Neural cell (in vitro differentiated cells): ENCODE data around the gene MB21D2.

ENCODE experiments used
- CTCF ChIP-seq: fragments of 450-650 bp; IDR thresholded peaks from 2 replicates; pipeline ENCODE4 v1.5.1; 2014; ENCODE audit warnings: antibody characterized with exemption, mild to moderate bottlenecking, moderate library complexity; ENCODE audit not compliant: poor library complexity, severe bottlenecking
- EP300 ChIP-seq: fragments of 450-650 bp; conservative IDR thresholded peaks from 2 replicates; pipeline ENCODE4 v1.6.1; 2014; ENCODE audit warnings: antibody characterized with exemption, mild to moderate bottlenecking, moderate library complexity; ENCODE audit not compliant: poor library complexity, severe bottlenecking
- EZH2 ChIP-seq: fragments of 200-600, 300-800 bp; shearing (Covaris generic), sonication (generic); IDR thresholded peaks from 2 replicates; pipeline ENCODE4 v1.6.1; 2014; ENCODE audit warnings: antibody characterized with exemption, low read length, borderline replicate concordance, mild to moderate bottlenecking; ENCODE audit not compliant: insufficient read depth, poor library complexity, severe bottlenecking
- POLR2AphosphoS5 ChIP-seq: IDR thresholded peaks from 2 replicates; pipeline ENCODE4 v1.6.1; 2012
- RAD21 ChIP-seq: fragments of 450-650 bp; conservative IDR thresholded peaks from 2 replicates; pipeline ENCODE4 v1.6.1; 2014; ENCODE audit warnings: antibody characterized with exemption, mild to moderate bottlenecking, moderate library complexity
- REST ChIP-seq: IDR thresholded peaks from 2 replicates; pipeline ENCODE4 v1.6.1; 2012; ENCODE audit warnings: borderline replicate concordance
- SMC3 ChIP-seq: fragments of 450-650 bp; conservative IDR thresholded peaks from 2 replicates; pipeline ENCODE4 v1.6.1; 2014; ENCODE audit warnings: antibody characterized with exemption, mild to moderate bottlenecking, moderate library complexity; ENCODE audit not compliant: poor library complexity
- TAF1 ChIP-seq: IDR thresholded peaks from 2 replicates; pipeline ENCODE4 v1.6.1; 2012; ENCODE audit warnings: low read depth

- TF ChIP-seq CTCF (no peak), REST (no peak), TAF1 (no peak), SMC3 (no peak), POLR2AphosphoS5 (no peak), RAD21 (no peak), EP300 (no peak), EZH2 (no peak)
Observed at GRCh38 chr3:192831801-192832347, 85.8 kb downstream of the MB21D2 start.
